Measurements from ENCODE around the gene ISX.

Gene ISX

GRCh38 chr22:35044607-35045390 is 21.2 kb upstream of the ISX start:
- TF ChIP-seq GATA2 (IDR thresholded peaks at IDR 0.05; ENCODE audit: low read depth, low read length): no peak
- TF ChIP-seq GATA3 (IDR thresholded peaks at IDR 0.05; ENCODE audit: low read depth, low read length): no peak

- TF ChIP-seq GATA3 (IDR thresholded peaks at IDR 0.05; ENCODE audit: low read depth, low read length) (no peak), GATA2 (IDR thresholded peaks at IDR 0.05; ENCODE audit: low read depth, low read length) (no peak)
Measured at GRCh38 chr22:35045451-35045850, 20.5 kb upstream of the ISX start.

- TF ChIP-seq GATA3 (IDR thresholded peaks at IDR 0.05; ENCODE audit: low read depth, low read length): no peak
- TF ChIP-seq GATA2 (IDR thresholded peaks at IDR 0.05; ENCODE audit: low read depth, low read length): no peak
Measured at GRCh38 chr22:35046744-35047462, 19.1 kb upstream of the ISX start.

GRCh38 chr22:35051013-35051535 is 14.9 kb upstream of the ISX start:
- TF ChIP-seq GATA2 (IDR thresholded peaks at IDR 0.05; ENCODE audit: low read depth, low read length) (no peak), GATA3 (IDR thresholded peaks at IDR 0.05; ENCODE audit: low read depth, low read length) (no peak)

GRCh38 chr22:35051791-35052190 is 14.2 kb upstream of the ISX start:
- TF ChIP-seq GATA3 (IDR thresholded peaks at IDR 0.05; ENCODE audit: low read depth, low read length): no peak
- TF ChIP-seq GATA2 (IDR thresholded peaks at IDR 0.05; ENCODE audit: low read depth, low read length): no peak

GRCh38 chr22:35053060-35053835 is 12.7 kb upstream of the ISX start:
- no peak for TF ChIP-seq GATA3 (IDR thresholded peaks at IDR 0.05; ENCODE audit: low read depth, low read length)
- no peak for TF ChIP-seq GATA2 (IDR thresholded peaks at IDR 0.05; ENCODE audit: low read depth, low read length)

GRCh38 chr22:35054064-35054463 is 11.9 kb upstream of the ISX start:
- TF ChIP-seq GATA3 (IDR thresholded peaks at IDR 0.05; ENCODE audit: low read depth, low read length) (no peak), GATA2 (IDR thresholded peaks at IDR 0.05; ENCODE audit: low read depth, low read length) (no peak)

GRCh38 chr22:35056486-35056885 is 9.5 kb upstream of the ISX start:
- TF ChIP-seq GATA3 (IDR thresholded peaks at IDR 0.05; ENCODE audit: low read depth, low read length) (no peak), GATA2 (IDR thresholded peaks at IDR 0.05; ENCODE audit: low read depth, low read length) (no peak)

- TF ChIP-seq GATA2 (IDR thresholded peaks at IDR 0.05; ENCODE audit: low read depth, low read length) (no peak), GATA3 (IDR thresholded peaks at IDR 0.05; ENCODE audit: low read depth, low read length) (no peak)
Measured at GRCh38 chr22:35057155-35057554, 8.8 kb upstream of the ISX start.

- TF ChIP-seq GATA2 (IDR thresholded peaks at IDR 0.05; ENCODE audit: low read depth, low read length) (no peak), GATA3 (IDR thresholded peaks at IDR 0.05; ENCODE audit: low read depth, low read length) (no peak)
Measured at GRCh38 chr22:35059632-35060031, 6.3 kb upstream of the ISX start.

- TF ChIP-seq GATA3 (IDR thresholded peaks at IDR 0.05; ENCODE audit: low read depth, low read length): no peak
- no peak for TF ChIP-seq GATA2 (IDR thresholded peaks at IDR 0.05; ENCODE audit: low read depth, low read length)
Measured at GRCh38 chr22:35064664-35065063, 1.3 kb upstream of the ISX start.

- TF ChIP-seq GATA3 (IDR thresholded peaks at IDR 0.05; ENCODE audit: low read depth, low read length) (no peak), GATA2 (IDR thresholded peaks at IDR 0.05; ENCODE audit: low read depth, low read length) (no peak)
Measured at GRCh38 chr22:35065183-35065582, 775 bp upstream of the ISX start.

- TF ChIP-seq GATA3 (IDR thresholded peaks at IDR 0.05; ENCODE audit: low read depth, low read length) (no peak), GATA2 (IDR thresholded peaks at IDR 0.05; ENCODE audit: low read depth, low read length) (no peak)
Measured at GRCh38 chr22:35066768-35067167, 810 bp downstream of the ISX start.

- no peak for TF ChIP-seq GATA2 (IDR thresholded peaks at IDR 0.05; ENCODE audit: low read depth, low read length)
- TF ChIP-seq GATA3 (IDR thresholded peaks at IDR 0.05; ENCODE audit: low read depth, low read length): no peak
Measured at GRCh38 chr22:35069541-35069940, 3.6 kb downstream of the ISX start.

All from SH-SY5Y (cell line).